Ascending aorta (tissue), 2 donors: ENCODE results near the gene SAMD10. TPM values are rescaled to one million over a fixed set of nuclear protein-coding genes. Genes with fewer than 3 reads are reported as not detected.

ENCODE experiments used
- DNase-seq, 2 donors: peaks; one replicate each; pipeline ENCODE4 v3.0.0-alpha.2; 2019; ENCODE audit warnings: low spot score in 2 of 2
- H3K27ac ChIP-seq, 2 donors: fragments of 200-600 bp; sonication (generic); one replicate each; pipeline ENCODE4 v1.5.1; 2016 to 2017; ENCODE audit warnings: mild to moderate bottlenecking in 1 of 2
- H3K27me3 ChIP-seq: fragments of 200-600 bp; sonication (generic); one replicate; pipeline ENCODE4 v1.5.1; 2017
- H3K36me3 ChIP-seq, 2 donors: fragments of 200-600 bp; sonication (generic); one replicate each; pipeline ENCODE4 v1.5.1; 2016
- H3K4me1 ChIP-seq, 2 donors: fragments of 200-600 bp; sonication (generic); one replicate each; pipeline ENCODE4 v1.5.1; 2016 to 2017; ENCODE audit warnings: mild to moderate bottlenecking in 1 of 2
- H3K4me3 ChIP-seq, 2 donors: fragments of 200-600 bp; sonication (generic); one replicate each; pipeline ENCODE4 v1.5.1; 2016 to 2017; ENCODE audit warnings: mild to moderate bottlenecking in 1 of 2
- H3K9me3 ChIP-seq, 2 donors: fragments of 200-600 bp; sonication (generic); one replicate each; pipeline ENCODE4 v1.5.1; 2016
- CTCF ChIP-seq, 3 experiments: fragments of 200-600 bp in 2 of 3; fragments of 450-650 bp in 1 of 3; sonication (generic) in 2 of 3; IDR thresholded peaks; one replicate each; pipeline ENCODE4 v1.5.1; 2016 to 2019; ENCODE audit warnings: antibody characterized with exemption in 3 of 3, mild to moderate bottlenecking in 1 of 3, moderate library complexity in 1 of 3
- intact Hi-C: fragments of 100-400 bp; cut with DNase I; formaldehyde crosslinking; loops from one replicate; pipeline ENCODE4 v1.15.1; 2023
- total RNA-seq: library from RNA; depleted of rRNA; stranded (reverse); fragments of >200 nt; gene quantifications from one replicate; pipeline ENCODE4 v1.1.0, GENCODE V29; 2016

The SAMD10 gene
- total RNA-seq, 1 donor from 2014 or later, result not detected

GRCh38 chr20:63945921-63946920, 33.2 kb downstream of the SAMD10 start:
- Histone ChIP-seq H3K4me3 (no peak overlapping the region), H3K4me1 (peaks cover 16 to 37% of the 10 kb centered on the region in 2 donors), H3K27ac (no peak overlapping the region), H3K36me3 (peaks cover 30 to 42% of the 10 kb centered on the region in 2 donors), H3K27me3 (no peaks in the 10 kb centered on the region), H3K9me3 (no peaks in the 10 kb centered on the region)
- no peak for TF ChIP-seq CTCF (IDR thresholded peaks at IDR 0.05)
- no peak for DNase-seq
- intact Hi-C loops, result no loop called here

- no peaks in the 10 kb centered on the region for H3K9me3 ChIP-seq
- TF ChIP-seq CTCF (IDR thresholded peaks at IDR 0.05), result no peak
- DNase-seq, result no peak
- peaks cover 41 to 51% of the 10 kb centered on the region in 2 donors for H3K36me3 ChIP-seq
- intact Hi-C loops, result no loop called here
- no peak overlapping the region for H3K27ac ChIP-seq
- peaks cover 9 to 27% of the 10 kb centered on the region in 2 donors for H3K4me1 ChIP-seq
- H3K27me3 ChIP-seq, result no peaks in the 10 kb centered on the region
- H3K4me3 ChIP-seq, result no peak overlapping the region
These were observed 34.3 kb downstream of the SAMD10 start for GRCh38 chr20:63945031-63945658.

- H3K27ac ChIP-seq, result no peak overlapping the region
- H3K9me3 ChIP-seq, result no peaks in the 10 kb centered on the region
- no peak overlapping the region for H3K4me3 ChIP-seq
- peaks cover 2 to 19% of the 10 kb centered on the region in 2 donors for H3K4me1 ChIP-seq
- intact Hi-C loops, result no loop called here
- H3K36me3 ChIP-seq, result peaks cover 49 to 60% of the 10 kb centered on the region in 2 donors
- no peak for TF ChIP-seq CTCF (IDR thresholded peaks at IDR 0.05)
- H3K27me3 ChIP-seq, result no peaks in the 10 kb centered on the region
- DNase-seq, result no peak
These were observed 35.1 kb downstream of the SAMD10 start for GRCh38 chr20:63944078-63944941.

DNA sequence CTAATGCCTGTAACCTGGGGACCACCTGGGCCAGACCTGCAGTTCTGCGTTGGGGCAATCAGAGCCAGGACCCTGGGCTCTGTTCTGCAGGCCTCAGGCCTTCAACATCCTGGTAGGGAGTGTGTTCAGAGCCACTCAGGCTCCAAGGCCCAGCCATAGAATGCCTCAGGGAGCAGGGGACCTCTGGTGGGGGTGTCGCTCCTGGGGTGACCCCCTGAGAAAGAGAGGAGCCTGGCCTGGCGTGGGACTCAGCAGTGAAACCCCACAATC, 35.7 kb downstream of the SAMD10 start:
- no peak for TF ChIP-seq CTCF (IDR thresholded peaks at IDR 0.05)
- Histone ChIP-seq H3K27ac (no peak overlapping the region), H3K27me3 (no peaks in the 10 kb centered on the region), H3K9me3 (no peaks in the 10 kb centered on the region), H3K4me1 (peaks cover 0 to 13% of the 10 kb centered on the region in 2 donors), H3K36me3 (peaks cover 49 to 65% of the 10 kb centered on the region in 2 donors), H3K4me3 (no peak overlapping the region)
- DNase-seq, result no peak
- intact Hi-C loops, result no loop called here

DNA sequence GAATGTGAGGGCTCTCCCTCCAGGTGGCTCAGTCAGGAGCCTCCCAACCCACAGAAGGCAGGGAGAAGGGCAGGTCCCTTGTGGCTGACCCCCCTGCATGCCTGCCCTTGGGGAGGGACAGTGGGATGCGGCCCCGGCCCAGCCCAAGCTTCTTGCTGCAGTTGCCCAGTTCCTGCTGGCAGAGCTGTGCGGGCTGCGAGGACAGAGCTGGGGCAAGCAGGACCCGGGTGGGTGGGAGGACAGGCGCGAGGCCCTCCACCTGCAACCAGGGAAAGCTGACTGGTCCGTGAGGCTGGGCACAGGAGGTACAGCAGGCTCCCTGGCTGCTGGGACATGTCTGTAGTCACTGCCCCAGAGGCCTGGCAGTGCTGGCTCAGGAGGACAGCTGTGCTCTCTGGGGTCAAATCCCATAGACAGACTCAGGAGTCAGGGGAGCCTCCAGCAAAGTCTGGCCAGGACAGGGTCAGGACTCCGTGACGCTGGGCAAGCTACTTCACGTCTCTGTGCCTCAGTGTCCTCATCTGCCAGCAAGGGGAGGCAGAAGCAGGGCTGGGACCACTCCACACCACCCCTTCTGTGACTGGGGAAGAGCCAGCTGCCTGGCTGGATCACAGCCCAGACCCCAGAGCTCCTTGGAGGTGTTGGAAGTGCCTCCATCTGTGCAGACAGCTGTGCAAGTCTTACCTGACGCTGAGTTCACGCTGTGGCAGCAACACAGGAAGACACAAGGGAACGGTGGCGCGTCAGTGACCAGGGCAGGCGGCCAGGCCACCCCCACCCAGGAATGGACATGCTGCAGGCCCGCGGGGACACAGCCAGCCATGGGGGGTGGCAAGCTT, 36.3 kb downstream of the SAMD10 start:
- DNase-seq, result peak in 1 of 2 donors; percentile 61
- no peaks in the 10 kb centered on the region for H3K9me3 ChIP-seq
- TF ChIP-seq CTCF (IDR thresholded peaks at IDR 0.05), result no peak
- H3K27ac ChIP-seq, result peak overlapping the region; percentile 1 to 53
- H3K36me3 ChIP-seq, result peaks cover 52 to 69% of the 10 kb centered on the region in 2 donors
- intact Hi-C loops, result no loop called here
- peaks cover 0 to 10% of the 10 kb centered on the region in 2 donors for H3K4me1 ChIP-seq
- H3K4me3 ChIP-seq, result no peak overlapping the region
- H3K27me3 ChIP-seq, result no peaks in the 10 kb centered on the region
